CD8-positive, alpha-beta memory T cell (primary cell): ENCODE data around the gene UVRAG. TPM values are rescaled to one million over a fixed set of nuclear protein-coding genes. Genes with fewer than 3 reads are reported as not detected.

Experiments used
- CTCF ChIA-PET: fragments of 350-600 bp; sonication (Branson Sonifier 250); formaldehyde crosslinking; loops from one replicate; lab custom pipeline; 2021; ENCODE audit warnings: antibody characterized with exemption; lab: Charles Lee
- POLR2A ChIA-PET: fragments of 350-600 bp; sonication (Branson Sonifier 250); formaldehyde crosslinking; loops from one replicate; lab custom pipeline; 2021; ENCODE audit warnings: antibody characterized with exemption; lab: Charles Lee
- DNase-seq, 5 donors: peaks; one replicate each; pipeline versions ENCODE4 v3.0.0 to v3.0.0-alpha.2; 2020 to 2022; ENCODE audit warnings: mixed read lengths in 1 of 5
- H3K27ac ChIP-seq: one replicate; pipeline ENCODE4 v1.7.0; 2013; ENCODE audit warnings: low read depth, mild to moderate bottlenecking, low read length, moderate library complexity
- H3K27me3 ChIP-seq: 2 replicates; pipeline ENCODE4 v1.7.0; 2013; ENCODE audit warnings: low read length, mild to moderate bottlenecking; ENCODE audit not compliant: insufficient read depth, poor library complexity, severe bottlenecking
- H3K36me3 ChIP-seq: 2 replicates; pipeline ENCODE4 v1.7.0; 2013; ENCODE audit warnings: mild to moderate bottlenecking, low read length, moderate library complexity; ENCODE audit not compliant: insufficient read depth
- H3K4me1 ChIP-seq: 2 replicates; pipeline ENCODE4 v1.7.0; 2013; ENCODE audit warnings: mild to moderate bottlenecking, low read length, moderate library complexity; ENCODE audit not compliant: insufficient read depth
- H3K4me3 ChIP-seq: 2 replicates; pipeline ENCODE4 v1.7.0; 2013; ENCODE audit warnings: mild to moderate bottlenecking, low read length
- H3K9me3 ChIP-seq: 2 replicates; pipeline ENCODE4 v1.7.0; 2013; ENCODE audit warnings: mild to moderate bottlenecking, low read length
- H3K27ac Mint-ChIP-seq, 8 donors: one replicate each; pipeline ENCODE4 v1.8.0; 2020 to 2021; ENCODE audit warnings: mixed read lengths in 8 of 8, mild to moderate bottlenecking in 6 of 8, inconsistent platforms in 3 of 8, moderate library complexity in 3 of 8
- H3K27me3 Mint-ChIP-seq, 2 donors: one replicate each; pipeline ENCODE4 v1.8.0; 2020 to 2021; ENCODE audit warnings: mixed read lengths in 2 of 2, mild to moderate bottlenecking in 1 of 2, moderate library complexity in 1 of 2
- H3K36me3 Mint-ChIP-seq, 3 donors: one replicate each; pipeline ENCODE4 v1.8.0; 2020 to 2021; ENCODE audit warnings: mixed read lengths in 3 of 3, inconsistent platforms in 1 of 3, mild to moderate bottlenecking in 1 of 3
- H3K4me1 Mint-ChIP-seq, 3 donors: one replicate each; pipeline ENCODE4 v1.8.0; 2020 to 2021; ENCODE audit warnings: mixed read lengths in 3 of 3, inconsistent platforms in 1 of 3, mild to moderate bottlenecking in 1 of 3
- H3K4me3 Mint-ChIP-seq, 7 donors: one replicate each; pipeline ENCODE4 v1.8.0; 2020 to 2021; ENCODE audit warnings: mixed read lengths in 7 of 7, mild to moderate bottlenecking in 6 of 7, moderate library complexity in 4 of 7, inconsistent platforms in 2 of 7
- H3K9me3 Mint-ChIP-seq, 5 donors: one replicate each; pipeline ENCODE4 v1.8.0; 2020 to 2022; ENCODE audit warnings: mixed read lengths in 5 of 5, mild to moderate bottlenecking in 3 of 5, moderate library complexity in 2 of 5, inconsistent platforms in 1 of 5
- polyA plus RNA-seq: library from polyadenylated mRNA; unstranded; fragments of 300-500 nt; fragmentation: Illumina TruSeq; gene quantifications from one replicate; pipeline ENCODE4 v1.2.3, GENCODE V29; 2021
- total RNA-seq, 2 experiments: library from RNA; stranded (reverse); gene quantifications; one replicate each; pipeline ENCODE4 v1.2.3, GENCODE V29; 2021

Gene UVRAG
- total and polyA plus RNA-seq, 3 experiments from 2014 or later, result 17.1 to 20.9 (median 18.0) TPM

- POLR2A ChIA-PET, result no interaction called here
These were observed 350.1 kb downstream of the UVRAG start for GRCh38 chr11:76164861-76165751.

DNA sequence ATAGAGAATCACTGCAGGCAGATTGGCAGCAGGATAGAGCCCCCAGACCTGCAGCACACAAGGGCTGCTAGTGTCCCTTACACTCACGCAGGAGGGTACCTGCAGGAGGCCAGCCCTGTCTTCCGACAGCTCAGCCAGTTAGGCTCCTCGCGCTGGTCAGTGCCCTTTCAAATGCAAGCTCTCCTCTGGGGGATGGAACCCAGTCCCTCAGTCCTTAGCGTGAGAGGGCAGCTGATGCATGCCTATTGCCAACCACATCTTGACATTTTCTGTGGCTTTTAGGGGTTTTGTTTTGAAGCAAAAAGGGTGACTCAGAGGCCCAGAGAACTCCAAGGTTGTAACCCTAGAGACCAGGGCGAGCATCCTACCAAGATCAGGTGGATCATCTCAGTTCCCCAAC is 351.3 kb downstream of the UVRAG start:
- CTCF ChIA-PET, result no interaction called here
- Histone ChIP-seq H3K4me1 (no peaks in the 10 kb centered on the region), H3K9me3 (no peaks in the 10 kb centered on the region), H3K27me3 (no peaks in the 10 kb centered on the region), H3K27ac (no peak overlapping the region), H3K4me3 (no peak overlapping the region), H3K36me3 (no peaks in the 10 kb centered on the region)
- Mint-ChIP-seq H3K27ac (peak overlapping the region in 1 of 8 donors; percentile 72), H3K36me3 (no peaks in the 10 kb centered on the region), H3K4me1 (no peaks in the 10 kb centered on the region), H3K27me3 (peaks cover 0 to 3% of the 10 kb centered on the region in 2 donors), H3K4me3 (no peak overlapping the region), H3K9me3 (no peaks in the 10 kb centered on the region)
- POLR2A ChIA-PET, result no interaction called here
- DNase-seq, result peak in 1 of 5 donors; percentile 25

More at GRCh38 chr11:76164861-76165751, 350.1 kb downstream of the UVRAG start:
- Histone ChIP-seq H3K4me3 (no peak overlapping the region), H3K36me3 (no peaks in the 10 kb centered on the region), H3K4me1 (no peaks in the 10 kb centered on the region), H3K27ac (no peak overlapping the region), H3K9me3 (no peaks in the 10 kb centered on the region), H3K27me3 (no peaks in the 10 kb centered on the region)
- Mint-ChIP-seq H3K4me1 (peaks cover 0 to 3% (median 0%) of the 10 kb centered on the region in 3 donors), H3K36me3 (no peaks in the 10 kb centered on the region), H3K9me3 (no peaks in the 10 kb centered on the region), H3K27me3 (peaks cover 0 to 3% of the 10 kb centered on the region in 2 donors), H3K27ac (peak overlapping the region in 1 of 8 donors; percentile 79), H3K4me3 (no peak overlapping the region)
- CTCF ChIA-PET, result no interaction called here
- peak in 1 of 5 donors; percentile 33 for DNase-seq

DNA sequence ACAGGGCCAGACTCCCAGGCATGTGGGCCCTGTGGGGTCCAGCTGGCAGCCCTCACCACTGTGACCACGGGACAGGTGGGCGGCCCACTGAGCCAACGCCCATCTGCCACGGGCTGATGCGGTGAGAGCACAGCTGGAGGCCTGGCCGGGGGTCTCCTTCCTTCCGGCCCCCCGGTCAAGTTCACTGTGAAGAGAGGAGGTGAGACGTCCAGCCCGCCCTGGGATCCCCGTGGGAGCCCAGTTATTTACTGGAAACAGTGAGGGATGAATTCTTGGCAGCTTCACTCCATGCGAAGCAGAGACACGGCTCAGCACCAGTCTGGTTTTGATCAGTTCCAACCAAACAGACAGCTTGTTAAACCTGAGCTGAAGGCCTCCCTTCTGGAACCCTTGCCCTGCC is 352.6 kb downstream of the UVRAG start:
- Histone ChIP-seq H3K9me3 (no peaks in the 10 kb centered on the region), H3K4me1 (no peaks in the 10 kb centered on the region), H3K4me3 (no peak overlapping the region), H3K27me3 (no peaks in the 10 kb centered on the region), H3K27ac (no peak overlapping the region), H3K36me3 (no peaks in the 10 kb centered on the region)
- DNase-seq, result no peak
- no peak overlapping the region for H3K4me3 Mint-ChIP-seq
- H3K27ac Mint-ChIP-seq, result no peak overlapping the region
- H3K9me3 Mint-ChIP-seq, result no peaks in the 10 kb centered on the region
- H3K27me3 Mint-ChIP-seq, result peaks cover 0 to 3% of the 10 kb centered on the region in 2 donors
- CTCF ChIA-PET, result interaction anchor here (1.0 kb wide), 1 partner anchor 15 kb away, joined by 4 read pairs; no protein-coding TSS in a partner anchor
- POLR2A ChIA-PET, result no interaction called here
- no peaks in the 10 kb centered on the region for H3K4me1 Mint-ChIP-seq
- no peaks in the 10 kb centered on the region for H3K36me3 Mint-ChIP-seq

DNA sequence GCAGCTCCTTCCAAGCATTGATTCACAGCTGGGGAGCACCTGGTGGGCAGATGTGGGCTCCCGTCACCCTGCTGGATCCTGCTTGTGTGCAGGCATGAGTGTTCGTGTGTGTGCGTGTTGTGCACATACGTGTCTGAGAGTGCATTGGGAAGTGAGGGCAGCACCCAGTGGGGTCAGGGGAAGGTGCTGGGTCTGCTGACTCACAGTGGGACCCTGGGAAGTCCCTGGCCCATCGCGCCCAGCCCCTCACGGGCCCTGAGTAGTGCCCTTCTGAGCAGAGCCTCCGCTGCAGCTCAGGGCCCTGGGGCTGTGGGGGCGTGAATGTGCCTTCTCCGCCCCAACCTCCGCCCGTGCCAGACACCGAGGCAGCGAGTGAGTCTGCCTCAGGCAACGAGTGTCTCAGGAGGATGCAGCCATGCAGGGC is 354.5 kb downstream of the UVRAG start:
- DNase-seq, result no peak
- Histone ChIP-seq H3K4me3 (no peak overlapping the region), H3K27ac (no peak overlapping the region), H3K4me1 (no peaks in the 10 kb centered on the region), H3K9me3 (no peaks in the 10 kb centered on the region), H3K27me3 (no peaks in the 10 kb centered on the region), H3K36me3 (no peaks in the 10 kb centered on the region)
- POLR2A ChIA-PET, result no interaction called here
- Mint-ChIP-seq H3K9me3 (no peaks in the 10 kb centered on the region), H3K36me3 (no peaks in the 10 kb centered on the region), H3K27me3 (no peaks in the 10 kb centered on the region), H3K27ac (no peak overlapping the region), H3K4me1 (peaks cover 9 to 11% (median 9%) of the 10 kb centered on the region in 3 donors), H3K4me3 (no peak overlapping the region)
- CTCF ChIA-PET, result interaction anchor here (1.1 kb wide), 1 partner anchor 18 kb away, joined by 3 read pairs; no protein-coding TSS in a partner anchor

DNA sequence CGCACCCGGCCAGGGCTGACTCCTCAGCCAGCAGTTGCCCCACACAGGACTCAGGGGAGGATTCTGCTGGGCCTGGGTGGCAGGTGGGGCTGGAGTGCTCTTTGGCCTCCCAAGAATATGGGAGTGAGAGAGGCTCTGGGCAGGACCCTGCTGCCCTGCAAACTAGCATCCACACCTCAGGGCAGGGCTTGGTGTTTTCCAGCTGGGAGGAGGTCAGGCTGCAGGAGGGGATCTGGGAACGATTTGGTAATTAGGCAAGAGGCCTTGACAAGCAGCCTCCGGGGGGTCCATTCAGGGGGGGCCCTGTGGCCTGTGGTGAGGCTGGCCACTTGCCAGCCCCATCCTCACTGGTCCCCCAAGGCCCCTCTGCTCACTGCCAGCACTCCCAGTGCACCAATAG is 355.5 kb downstream of the UVRAG start:
- no peaks in the 10 kb centered on the region for H3K27me3 ChIP-seq
- no peaks in the 10 kb centered on the region for H3K4me1 ChIP-seq
- no peak for DNase-seq
- Mint-ChIP-seq H3K27me3 (no peaks in the 10 kb centered on the region), H3K4me3 (no peak overlapping the region), H3K36me3 (no peaks in the 10 kb centered on the region), H3K27ac (no peak overlapping the region), H3K4me1 (peaks cover 9 to 11% (median 9%) of the 10 kb centered on the region in 3 donors), H3K9me3 (no peaks in the 10 kb centered on the region)
- H3K36me3 ChIP-seq, result no peaks in the 10 kb centered on the region
- CTCF ChIA-PET, result interaction anchor here (2.1 kb wide), 1 partner anchor 18 kb away, joined by 9 read pairs; no protein-coding TSS in a partner anchor
- no peaks in the 10 kb centered on the region for H3K9me3 ChIP-seq
- POLR2A ChIA-PET, result no interaction called here
- H3K4me3 ChIP-seq, result no peak overlapping the region
- no peak overlapping the region for H3K27ac ChIP-seq

- no peak overlapping the region for H3K4me3 Mint-ChIP-seq
- ChIA-PET CTCF (no interaction called here), POLR2A (no interaction called here)
- H3K27me3 ChIP-seq, result no peaks in the 10 kb centered on the region
- peaks cover 9 to 11% (median 9%) of the 10 kb centered on the region in 3 donors for H3K4me1 Mint-ChIP-seq
- H3K4me1 ChIP-seq, result no peaks in the 10 kb centered on the region
- H3K36me3 ChIP-seq, result no peaks in the 10 kb centered on the region
- no peak overlapping the region for H3K27ac Mint-ChIP-seq
- no peaks in the 10 kb centered on the region for H3K36me3 Mint-ChIP-seq
- no peak overlapping the region for H3K27ac ChIP-seq
- DNase-seq, result no peak
- no peaks in the 10 kb centered on the region for H3K9me3 Mint-ChIP-seq
- no peaks in the 10 kb centered on the region for H3K9me3 ChIP-seq
- peaks cover 0 to 2% of the 10 kb centered on the region in 2 donors for H3K27me3 Mint-ChIP-seq
- H3K4me3 ChIP-seq, result no peak overlapping the region
These were observed 357.6 kb downstream of the UVRAG start for GRCh38 chr11:76172583-76172982.

GRCh38 chr11:76173663-76174062 is 358.7 kb downstream of the UVRAG start:
- Mint-ChIP-seq H3K27ac (no peak overlapping the region), H3K4me3 (no peak overlapping the region), H3K9me3 (no peaks in the 10 kb centered on the region), H3K4me1 (peaks cover 9 to 11% (median 9%) of the 10 kb centered on the region in 3 donors), H3K27me3 (peaks cover 0 to 2% of the 10 kb centered on the region in 2 donors), H3K36me3 (no peaks in the 10 kb centered on the region)
- H3K36me3 ChIP-seq, result no peaks in the 10 kb centered on the region
- CTCF ChIA-PET, result no interaction called here
- H3K27me3 ChIP-seq, result no peaks in the 10 kb centered on the region
- DNase-seq, result no peak
- no peak overlapping the region for H3K27ac ChIP-seq
- no peaks in the 10 kb centered on the region for H3K9me3 ChIP-seq
- POLR2A ChIA-PET, result no interaction called here
- H3K4me3 ChIP-seq, result no peak overlapping the region
- H3K4me1 ChIP-seq, result no peaks in the 10 kb centered on the region

- H3K9me3 ChIP-seq, result no peaks in the 10 kb centered on the region
- H3K27ac ChIP-seq, result no peak overlapping the region
- Mint-ChIP-seq H3K27ac (peak overlapping the region in 2 of 8 donors; percentile 52 to 53), H3K4me3 (peak overlapping the region in 1 of 7 donors; percentile 20), H3K36me3 (no peaks in the 10 kb centered on the region), H3K27me3 (peaks cover 0 to 2% of the 10 kb centered on the region in 2 donors), H3K9me3 (no peaks in the 10 kb centered on the region), H3K4me1 (peaks cover 9 to 11% (median 9%) of the 10 kb centered on the region in 3 donors)
- H3K4me3 ChIP-seq, result no peak overlapping the region
- DNase-seq, result no peak
- CTCF ChIA-PET, result no interaction called here
- POLR2A ChIA-PET, result no interaction called here
- H3K27me3 ChIP-seq, result no peaks in the 10 kb centered on the region
- H3K4me1 ChIP-seq, result no peaks in the 10 kb centered on the region
- H3K36me3 ChIP-seq, result no peaks in the 10 kb centered on the region
These were observed 359.3 kb downstream of the UVRAG start for GRCh38 chr11:76174330-76174729.
